MCF 10A (cell line): ENCODE measurements around the gene KRTAP12-1. TPM values are rescaled to one million over a fixed set of nuclear protein-coding genes. Genes with fewer than 3 reads are reported as not detected.
"Not testable (repeated sequence)": the region's sequence is repeated elsewhere in the genome, so short reads cannot be mapped to it uniquely, and the experiment has no call there.

Source experiments
- BruUV-seq: library from RNA; stranded (reverse); fragments of 400-500 nt; replicated peaks from 2 replicates; lab custom pipeline; 2021; lab: Mats Ljungman, UMichigan
- CTCF ChIA-PET: fragments of 300-600 bp; sonication (Branson Sonifier 250); formaldehyde crosslinking; extraction: SDS; loops from one replicate; lab custom pipeline; 2021; ENCODE audit warnings: antibody characterized with exemption, inconsistent platforms; lab: Yijun Ruan, JAX
- POLR2A ChIA-PET: fragments of 300-600, 350-650 bp; sonication (Branson Sonifier 250); formaldehyde crosslinking; extraction: SDS; loops from one replicate; lab custom pipeline; 2020; ENCODE audit warnings: antibody characterized with exemption, inconsistent platforms; lab: Yijun Ruan, JAX
- DNase-seq: peaks from one replicate; pipeline ENCODE4 v3.0.0-alpha.2; 2018; ENCODE audit not compliant: unreplicated experiment
- H3K27ac Mint-ChIP-seq: one replicate; pipeline ENCODE4 v1.8.0; 2022; ENCODE audit warnings: mild to moderate bottlenecking, low read depth, mixed read lengths; ENCODE audit not compliant: unreplicated experiment
- H3K27me3 Mint-ChIP-seq: one replicate; pipeline ENCODE4 v1.8.0; 2022; ENCODE audit warnings: mixed read lengths; ENCODE audit not compliant: insufficient read depth, unreplicated experiment
- H3K36me3 Mint-ChIP-seq: one replicate; pipeline ENCODE4 v1.8.0; 2022; ENCODE audit warnings: mild to moderate bottlenecking, moderate library complexity, mixed read lengths; ENCODE audit not compliant: insufficient read depth, unreplicated experiment
- H3K4me1 Mint-ChIP-seq: one replicate; pipeline ENCODE4 v1.8.0; 2022; ENCODE audit warnings: mixed read lengths; ENCODE audit not compliant: insufficient read depth, unreplicated experiment
- H3K4me3 Mint-ChIP-seq: one replicate; pipeline ENCODE4 v1.8.0; 2022; ENCODE audit warnings: mild to moderate bottlenecking, moderate library complexity, mixed read lengths; ENCODE audit not compliant: unreplicated experiment
- H3K9me3 Mint-ChIP-seq: one replicate; pipeline ENCODE4 v1.8.0; 2022; ENCODE audit warnings: mixed read lengths; ENCODE audit not compliant: unreplicated experiment
- intact Hi-C: fragments of 100-400 bp; cut with micrococcal nuclease; formaldehyde crosslinking; loops from 2 replicates; pipeline ENCODE4 v1.14.1; 2022
- total RNA-seq: library from RNA; stranded (reverse); gene quantifications from 2 replicates; pipeline ENCODE4 v1.2.3, GENCODE V29; 2022
- TF ChIP-seq, protein P1 (sequence below): fragments of 200-600 bp; IDR thresholded peaks from one replicate; pipeline ENCODE4 v1.8.0; 2022; ENCODE audit warnings: antibody characterized with exemption, mild to moderate bottlenecking; ENCODE audit not compliant: unreplicated experiment

Gene KRTAP12-1
- total RNA-seq, 1 experiment from 2014 or later, result not detected

DNA sequence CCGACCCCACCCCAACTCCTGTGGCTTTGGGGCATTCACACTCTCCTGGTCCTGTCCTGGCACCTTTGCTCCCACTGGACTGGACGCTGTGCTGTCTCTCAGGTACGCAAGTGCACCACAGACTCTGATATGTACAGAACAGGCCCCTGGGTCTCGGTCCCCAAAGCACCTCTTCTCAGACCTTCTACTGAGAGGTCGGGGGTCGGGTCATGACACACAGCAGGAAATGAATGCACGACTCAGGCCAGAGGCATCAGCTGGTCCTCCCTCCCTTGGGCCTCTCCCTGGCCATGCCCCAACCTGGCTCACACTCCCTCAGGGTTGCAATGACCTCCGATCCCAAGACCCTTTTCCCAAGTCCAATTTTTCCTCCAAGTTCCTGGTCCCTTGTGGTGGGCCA is 13.2 kb upstream of the KRTAP12-1 start:
- Mint-ChIP-seq H3K9me3 (peaks cover 23% of the 10 kb centered on the region), H3K36me3 (peaks cover 4% of the 10 kb centered on the region), H3K27ac (no peak overlapping the region), H3K4me1 (no peaks in the 10 kb centered on the region), H3K27me3 (peaks cover 68% of the 10 kb centered on the region), H3K4me3 (no peak overlapping the region)
- ChIA-PET POLR2A (no interaction called here), CTCF (interaction anchor here (0.8 kb wide), 1 partner anchor 12 kb away, joined by 4 read pairs; no protein-coding TSS in a partner anchor)
- TF ChIP-seq, protein P1, sequence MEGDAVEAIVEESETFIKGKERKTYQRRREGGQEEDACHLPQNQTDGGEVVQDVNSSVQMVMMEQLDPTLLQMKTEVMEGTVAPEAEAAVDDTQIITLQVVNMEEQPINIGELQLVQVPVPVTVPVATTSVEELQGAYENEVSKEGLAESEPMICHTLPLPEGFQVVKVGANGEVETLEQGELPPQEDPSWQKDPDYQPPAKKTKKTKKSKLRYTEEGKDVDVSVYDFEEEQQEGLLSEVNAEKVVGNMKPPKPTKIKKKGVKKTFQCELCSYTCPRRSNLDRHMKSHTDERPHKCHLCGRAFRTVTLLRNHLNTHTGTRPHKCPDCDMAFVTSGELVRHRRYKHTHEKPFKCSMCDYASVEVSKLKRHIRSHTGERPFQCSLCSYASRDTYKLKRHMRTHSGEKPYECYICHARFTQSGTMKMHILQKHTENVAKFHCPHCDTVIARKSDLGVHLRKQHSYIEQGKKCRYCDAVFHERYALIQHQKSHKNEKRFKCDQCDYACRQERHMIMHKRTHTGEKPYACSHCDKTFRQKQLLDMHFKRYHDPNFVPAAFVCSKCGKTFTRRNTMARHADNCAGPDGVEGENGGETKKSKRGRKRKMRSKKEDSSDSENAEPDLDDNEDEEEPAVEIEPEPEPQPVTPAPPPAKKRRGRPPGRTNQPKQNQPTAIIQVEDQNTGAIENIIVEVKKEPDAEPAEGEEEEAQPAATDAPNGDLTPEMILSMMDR, result no peak
- no TSS peak for BruUV-seq
- no peak for DNase-seq
- intact Hi-C loops, result no loop called here

DNA sequence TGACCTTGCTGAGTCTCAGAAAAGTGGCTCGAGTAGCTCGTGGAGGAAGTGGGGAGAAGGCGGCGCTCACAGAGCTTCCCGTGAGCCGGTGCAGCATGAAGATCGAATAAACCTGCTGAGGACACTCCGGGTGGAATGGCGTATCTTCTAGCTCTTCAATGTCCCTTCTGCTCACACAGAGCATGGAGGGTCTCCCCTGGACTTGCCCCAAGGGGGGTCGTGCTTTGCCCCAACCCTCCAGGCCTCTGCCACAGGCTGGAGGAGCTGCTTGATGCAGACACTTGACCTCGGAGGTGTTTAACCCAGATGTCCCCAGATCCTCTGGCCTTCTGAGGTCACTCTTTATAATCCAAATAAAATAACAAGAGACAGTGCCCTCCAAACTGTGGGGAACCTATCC is 12.8 kb upstream of the KRTAP12-1 start:
- Mint-ChIP-seq H3K27me3 (peaks cover 68% of the 10 kb centered on the region), H3K9me3 (peaks cover 23% of the 10 kb centered on the region), H3K27ac (no peak overlapping the region), H3K4me1 (no peaks in the 10 kb centered on the region), H3K4me3 (no peak overlapping the region), H3K36me3 (peaks cover 4% of the 10 kb centered on the region)
- intact Hi-C loops, result no loop called here
- POLR2A ChIA-PET, result no interaction called here
- no TSS peak for BruUV-seq
- no peak for DNase-seq
- CTCF ChIA-PET, result interaction anchor here (0.8 kb wide), 1 partner anchor 12 kb away, joined by 4 read pairs; no protein-coding TSS in a partner anchor
- TF ChIP-seq, protein P1, result no peak

DNA sequence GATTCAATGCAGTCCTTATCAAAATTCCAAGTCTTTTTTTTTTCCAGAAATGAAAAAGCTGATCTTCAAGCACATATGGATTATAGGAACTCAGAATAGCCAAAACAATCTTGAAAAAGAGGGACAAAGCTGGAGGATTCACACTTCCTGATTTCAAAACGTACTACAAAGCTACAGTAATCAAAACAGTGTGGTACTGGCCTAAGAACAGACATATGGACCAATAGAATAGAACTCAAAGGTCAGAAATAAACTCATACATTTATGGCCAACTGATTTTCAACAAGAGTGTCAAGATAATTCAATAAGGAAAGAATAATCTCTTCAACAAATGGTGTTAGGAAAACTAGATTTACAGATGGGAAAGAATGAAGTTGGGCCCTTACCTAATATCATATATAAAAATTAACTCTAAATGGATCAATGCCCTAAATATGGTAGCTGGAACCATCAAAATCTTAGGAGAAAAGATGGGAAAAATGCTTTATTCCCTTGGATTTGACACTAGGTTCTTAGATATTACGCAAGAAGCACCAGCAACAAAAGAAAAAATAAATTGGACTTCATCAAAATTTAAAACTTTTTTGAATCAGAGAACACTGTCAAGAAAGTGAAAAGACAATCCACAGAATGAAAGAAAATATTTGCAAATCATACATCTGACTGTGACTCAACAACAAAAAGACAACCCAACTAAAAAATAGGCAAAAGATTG is 11.0 kb upstream of the KRTAP12-1 start:
- Mint-ChIP-seq H3K4me1 (no peaks in the 10 kb centered on the region), H3K36me3 (peaks cover 4% of the 10 kb centered on the region), H3K4me3 (no peak overlapping the region), H3K27ac (no peak overlapping the region), H3K27me3 (peaks cover 61% of the 10 kb centered on the region), H3K9me3 (peaks cover 23% of the 10 kb centered on the region)
- ChIA-PET CTCF (no interaction called here), POLR2A (interaction anchor here (0.6 kb wide), 1 partner anchor 24 kb away, joined by 4 read pairs; no protein-coding TSS in a partner anchor)
- no peak for DNase-seq
- BruUV-seq, result no TSS peak
- intact Hi-C loops, result no loop called here
- TF ChIP-seq, protein P1, result no peak

DNA sequence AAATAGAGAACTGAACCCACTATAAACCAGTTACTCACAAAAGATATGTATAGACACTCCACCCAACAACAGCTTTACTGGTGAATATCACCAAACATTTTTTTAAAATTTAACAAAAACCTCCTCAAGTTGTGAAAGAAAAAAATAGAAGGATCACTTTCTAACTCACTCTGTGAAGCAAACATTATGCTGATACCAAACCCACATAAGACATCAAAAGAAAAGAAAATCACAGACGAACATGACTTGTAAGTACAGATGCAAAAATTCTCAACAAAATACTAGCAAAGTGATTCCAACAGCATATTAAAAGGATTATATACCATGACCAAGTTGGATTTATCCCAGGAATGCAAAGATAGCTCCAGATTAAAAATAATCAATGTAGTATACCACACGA is 9.7 kb upstream of the KRTAP12-1 start:
- no peak overlapping the region for H3K27ac Mint-ChIP-seq
- H3K27me3 Mint-ChIP-seq, result peaks cover 61% of the 10 kb centered on the region
- intact Hi-C loops, result no loop called here
- CTCF ChIA-PET, result interaction anchor here (0.6 to 1.2 kb wide), 4 partner anchors 51 to 359 kb away, joined by 3 to 6 read pairs (median 4); no protein-coding TSS in a partner anchor
- TF ChIP-seq, protein P1, result no peak
- H3K9me3 Mint-ChIP-seq, result peaks cover 23% of the 10 kb centered on the region
- H3K4me3 Mint-ChIP-seq, result no peak overlapping the region
- no TSS peak for BruUV-seq
- peaks cover 4% of the 10 kb centered on the region for H3K36me3 Mint-ChIP-seq
- DNase-seq, result no peak
- H3K4me1 Mint-ChIP-seq, result no peaks in the 10 kb centered on the region
- POLR2A ChIA-PET, result interaction anchor here (0.7 kb wide), 1 partner anchor 52 kb away, joined by 3 read pairs; no protein-coding TSS in a partner anchor

DNA sequence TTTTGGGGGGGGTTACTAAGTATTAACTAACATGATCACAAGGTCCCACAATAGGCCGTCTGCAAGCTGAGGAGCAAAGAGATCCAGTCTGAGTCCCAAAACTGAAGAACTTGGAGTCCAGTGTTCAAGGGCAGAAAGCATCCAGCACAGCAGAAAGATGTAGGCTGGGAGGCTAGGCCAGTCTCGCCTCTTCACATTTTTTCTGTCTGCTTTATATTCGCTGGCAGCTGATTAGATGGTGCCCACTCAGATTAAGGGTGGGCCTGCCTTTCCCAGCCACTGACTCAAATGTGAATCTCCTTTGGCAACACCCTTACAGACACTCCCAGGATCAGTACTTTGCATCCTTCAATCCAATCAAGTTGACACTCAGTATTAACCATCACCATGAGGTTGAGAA is 7.8 kb upstream of the KRTAP12-1 start:
- Mint-ChIP-seq H3K27me3 (peaks cover 67% of the 10 kb centered on the region), H3K9me3 (peaks cover 23% of the 10 kb centered on the region)
- POLR2A ChIA-PET, result not testable (repeated sequence)

More for the DNA sequence above, 7.8 kb upstream of the KRTAP12-1 start:
- BruUV-seq, H3K36me3 Mint-ChIP-seq, CTCF ChIA-PET, H3K4me3 Mint-ChIP-seq, H3K4me1 Mint-ChIP-seq, intact Hi-C loops, DNase-seq, H3K27ac Mint-ChIP-seq: not testable (repeated sequence)
